Measurements from ENCODE around the gene SYDE2.
"Not testable (repeated sequence)": the region's sequence is repeated elsewhere in the genome, so short reads cannot be mapped to it uniquely, and the experiment has no call there.

The SYDE2 gene

DNA sequence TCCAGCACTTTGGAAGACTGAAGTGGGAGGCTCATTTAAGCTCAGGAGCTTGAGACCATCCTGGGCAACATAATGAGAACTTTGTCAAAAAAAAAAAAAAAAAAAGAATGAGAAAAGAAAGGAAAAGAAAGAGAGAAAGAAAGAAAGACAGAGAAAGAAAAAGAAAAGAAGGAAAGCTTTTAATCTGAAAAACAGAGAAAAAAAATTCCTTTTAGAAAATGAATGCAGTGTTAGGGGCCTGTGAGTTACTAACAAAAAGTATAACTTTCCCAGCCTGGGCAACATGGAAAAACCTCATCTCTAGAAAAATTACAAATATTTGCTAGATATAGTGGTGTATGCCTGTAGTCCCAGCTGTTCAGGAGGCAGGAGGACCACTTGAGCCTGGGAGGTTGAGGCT is 15.9 kb upstream of the SYDE2 start:
- no peak for DNase-seq

- no peak for DNase-seq
These were observed 13.8 kb upstream of the SYDE2 start for GRCh38 chr1:85214654-85215053.

DNA sequence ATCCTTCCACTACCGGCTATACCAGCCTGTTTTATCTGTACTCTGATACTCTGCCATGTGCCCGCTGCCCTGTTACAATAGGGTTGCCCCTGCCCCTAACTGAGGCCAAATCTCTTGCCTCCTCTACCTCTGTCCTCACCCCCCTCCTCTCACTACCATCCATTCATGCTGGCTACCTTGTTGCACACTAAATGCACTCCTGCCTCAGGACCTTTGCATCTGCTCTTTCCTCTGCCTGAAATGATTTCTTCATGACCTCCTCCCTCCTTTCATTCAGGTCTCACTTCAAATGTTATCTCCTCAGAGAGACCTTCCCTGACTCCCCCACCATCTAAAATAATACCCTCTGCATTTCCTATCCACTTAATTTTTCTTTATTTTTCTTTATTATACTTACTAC is 7.7 kb upstream of the SYDE2 start:
- no peak for DNase-seq

DNA sequence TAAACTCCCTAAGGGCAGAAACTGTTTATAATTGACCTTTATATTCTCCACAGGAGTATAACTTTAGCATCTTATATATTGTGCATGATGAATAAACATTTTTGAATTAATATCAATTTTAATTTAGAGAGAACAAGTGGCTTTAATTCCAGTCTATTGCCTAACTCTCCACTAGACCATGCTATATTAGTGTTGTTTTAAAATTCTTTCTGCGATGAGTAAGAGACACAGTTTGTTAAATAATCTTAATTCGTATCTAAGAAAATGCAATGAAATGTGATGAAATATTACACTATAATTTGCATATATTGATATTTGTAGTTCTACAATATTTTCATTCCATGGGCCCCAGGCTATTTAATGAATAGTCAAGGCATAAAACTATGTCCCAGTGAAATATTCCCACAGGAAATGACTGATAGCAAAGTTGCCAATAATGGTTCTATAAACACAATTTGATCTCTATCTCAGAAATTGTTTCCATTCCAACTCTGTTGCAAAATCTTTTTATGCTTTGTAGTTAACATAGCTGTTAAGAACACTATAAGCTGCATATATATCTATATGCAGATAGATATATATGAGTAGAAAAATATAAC is 2.9 kb upstream of the SYDE2 start:
- no peak for DNase-seq

- no peak for DNase-seq
These were observed 2.0 kb upstream of the SYDE2 start for GRCh38 chr1:85202864-85203255.

DNA sequence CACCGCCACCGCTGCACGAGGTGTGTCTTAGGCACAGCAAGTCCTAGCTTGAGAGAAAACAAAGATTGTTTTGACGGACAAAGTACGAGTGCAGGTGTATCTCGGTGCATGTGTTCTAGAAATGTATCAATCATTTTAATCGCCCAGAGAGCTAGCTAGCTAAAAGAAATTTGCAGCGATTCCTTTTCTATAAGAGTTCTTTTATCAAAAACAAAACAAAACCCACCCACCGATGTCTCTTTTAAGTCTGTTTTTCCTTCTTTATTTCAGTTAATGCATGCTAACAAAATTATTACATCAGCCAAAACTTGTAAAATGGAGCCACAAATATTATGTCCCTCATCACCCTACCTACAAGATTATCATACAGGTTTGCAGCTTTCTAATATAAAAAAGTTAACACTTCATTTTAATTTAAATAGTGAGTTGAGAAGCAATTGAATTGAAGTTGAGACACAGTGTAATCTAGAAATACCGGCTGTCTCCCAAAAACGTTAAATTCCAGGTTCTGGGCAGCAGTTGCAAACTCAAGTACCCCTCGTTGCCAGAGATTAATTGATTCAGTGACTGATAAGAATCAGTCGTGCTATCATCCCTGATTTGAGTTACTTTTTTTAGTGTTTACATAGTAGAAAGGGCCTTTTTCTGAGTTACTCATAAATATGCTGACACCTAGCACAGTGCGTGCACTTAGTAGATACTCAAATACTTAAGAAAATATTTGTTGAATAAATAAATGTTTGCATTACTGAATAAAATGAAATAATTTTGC is 1.5 kb upstream of the SYDE2 start:
- DNase-seq: no peak

DNA sequence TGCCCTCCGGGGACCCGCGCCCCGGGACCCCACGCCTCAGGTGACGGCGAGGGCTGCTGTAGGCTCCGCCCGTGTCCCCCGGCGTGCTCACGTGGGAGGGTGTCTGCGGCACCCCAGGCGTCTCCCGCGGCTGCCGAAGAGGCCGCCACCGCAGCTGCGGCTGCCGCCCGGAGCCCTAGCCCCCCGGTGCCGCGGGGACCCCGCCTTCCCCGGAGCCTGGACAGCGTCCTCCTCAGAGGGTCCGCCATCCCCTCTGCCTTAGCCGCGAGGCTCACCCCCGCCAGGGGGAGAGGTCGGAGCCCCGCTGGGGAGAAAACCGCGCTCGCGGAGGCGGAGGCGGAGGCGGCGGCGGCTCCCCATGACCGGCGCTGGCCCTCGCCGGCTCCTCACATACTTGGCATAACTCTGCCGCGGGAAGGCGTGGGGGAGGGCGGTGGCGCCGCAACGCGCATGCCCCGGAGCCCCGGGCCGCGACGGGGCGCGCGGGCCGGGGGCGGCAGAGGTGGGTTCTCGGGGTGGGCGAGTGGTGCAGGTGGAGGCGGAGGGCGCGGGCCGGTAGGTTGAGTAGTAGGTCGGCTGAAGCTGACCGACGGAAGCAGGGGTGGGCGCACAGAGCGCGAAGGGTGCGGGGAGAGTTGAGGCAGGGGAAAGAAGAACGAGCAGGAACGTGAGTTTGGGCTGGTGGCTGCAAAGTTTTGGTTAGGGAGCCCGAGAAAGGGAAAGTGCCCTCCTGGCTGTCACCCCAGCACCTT is 700 bp upstream of the SYDE2 start:
- DNase-seq: peak; percentile 3

DNA sequence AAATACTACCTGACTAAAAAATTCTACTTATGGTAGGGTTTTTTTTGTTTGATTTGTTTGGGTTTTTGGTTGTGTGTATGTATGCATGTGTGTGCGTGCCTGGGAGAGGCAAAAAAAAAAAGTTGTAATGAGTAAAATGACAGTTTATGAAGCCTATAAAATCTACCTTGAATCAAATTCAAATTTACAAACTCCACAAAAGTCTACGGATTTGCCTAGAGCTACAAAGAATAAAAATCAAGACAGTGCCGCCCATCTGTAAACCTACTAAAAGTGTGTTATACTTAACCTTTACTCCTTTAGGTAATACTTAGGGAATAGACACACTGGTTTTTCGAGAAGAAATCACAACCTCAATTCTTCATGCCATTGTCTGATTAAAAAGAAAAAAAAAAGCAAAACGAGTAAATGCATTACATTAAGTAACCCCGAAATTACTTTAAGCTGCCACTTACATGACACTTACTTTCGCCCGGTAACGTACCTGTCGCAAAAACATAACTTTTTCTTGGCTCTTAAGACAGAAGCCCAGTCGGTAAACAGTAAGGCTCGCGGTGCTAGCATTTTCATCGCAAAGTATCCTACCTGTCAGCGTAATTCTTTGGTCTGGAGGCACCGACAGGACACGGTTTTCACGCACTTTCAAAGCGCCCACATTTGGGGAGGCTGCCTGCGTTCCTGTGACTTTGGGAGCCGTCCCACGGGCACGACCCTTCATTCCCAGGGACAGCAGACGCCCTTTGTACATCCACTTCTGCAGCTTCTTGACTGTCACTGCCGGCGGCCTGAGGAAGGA is 951 bp downstream of the SYDE2 start:
- DNase-seq: no peak

DNA sequence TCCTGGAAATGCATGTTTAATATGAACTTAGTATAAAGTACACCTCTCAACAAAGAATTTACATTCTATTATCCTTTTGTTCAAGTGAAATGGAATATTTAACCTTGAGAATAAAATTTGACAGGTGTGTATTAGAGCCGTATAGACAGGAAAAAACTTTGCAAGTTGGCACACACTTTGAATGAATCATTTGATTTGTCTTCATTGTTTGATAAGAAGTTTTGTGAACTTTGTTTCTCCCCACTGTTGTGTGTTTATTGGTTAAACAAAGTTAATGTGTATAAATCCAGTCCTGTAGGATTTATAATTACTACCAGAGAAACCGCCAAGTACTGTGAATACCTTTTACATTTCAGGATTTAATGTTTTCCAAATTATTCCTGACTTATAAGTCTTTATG is 2.0 kb downstream of the SYDE2 start:
- DNase-seq: no peak

GRCh38 chr1:85196358-85196757 is 4.5 kb downstream of the SYDE2 start:
- DNase-seq: no peak

- no peak for DNase-seq
These were observed 5.1 kb downstream of the SYDE2 start for GRCh38 chr1:85195703-85196102.

DNA sequence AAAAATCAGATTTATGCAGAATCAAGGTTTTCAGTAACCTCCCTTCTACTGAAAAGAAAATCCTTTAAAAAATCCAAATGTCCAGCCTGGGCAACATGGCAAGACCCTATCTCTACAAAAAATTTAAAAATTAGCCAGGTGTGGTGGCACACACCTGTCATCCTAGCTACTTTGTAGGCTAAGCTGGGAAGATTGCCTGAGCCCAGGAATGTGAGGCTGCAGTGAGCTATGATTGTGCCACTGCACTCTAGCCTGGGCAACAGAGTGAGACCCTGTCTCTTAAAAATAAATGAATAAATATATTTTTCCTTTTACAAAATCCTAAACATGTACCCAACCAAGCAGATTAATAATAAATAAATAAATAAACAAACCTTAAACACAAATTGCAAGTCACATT is 8.7 kb downstream of the SYDE2 start:
- DNase-seq: not testable (repeated sequence)

GRCh38 chr1:85189120-85189519 is 11.7 kb downstream of the SYDE2 start:
- no peak for DNase-seq

DNA sequence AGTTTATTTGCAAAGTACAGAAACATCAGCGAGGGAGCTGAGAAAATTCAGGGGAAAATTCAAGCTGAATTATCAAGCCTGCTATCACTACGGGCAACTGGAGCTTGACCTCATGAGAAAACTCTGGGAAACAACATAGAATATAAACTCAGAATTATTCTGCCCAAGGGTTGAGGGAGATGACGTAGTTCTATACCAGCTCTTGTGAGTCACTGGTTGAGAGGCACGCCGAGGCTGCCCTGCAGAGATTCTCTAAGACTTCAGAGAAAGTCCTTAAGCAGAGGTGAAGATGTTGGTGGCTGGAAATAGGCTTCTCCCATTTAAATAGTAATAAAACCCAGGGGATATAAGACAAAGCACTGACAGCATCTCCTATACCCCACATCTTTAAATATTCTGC is 12.3 kb downstream of the SYDE2 start:
- no peak for DNase-seq

GRCh38 chr1:85187021-85187420 is 13.8 kb downstream of the SYDE2 start:
- not testable (repeated sequence) for DNase-seq

- no peak for DNase-seq
These were observed 16.6 kb downstream of the SYDE2 start for GRCh38 chr1:85184245-85184644.

GRCh38 chr1:85182700-85183099 is 18.1 kb downstream of the SYDE2 start:
- DNase-seq: no peak

GRCh38 chr1:85180869-85181268 is 19.9 kb downstream of the SYDE2 start:
- DNase-seq: no peak

GRCh38 chr1:85179522-85179921 is 21.3 kb downstream of the SYDE2 start:
- DNase-seq: no peak

DNA sequence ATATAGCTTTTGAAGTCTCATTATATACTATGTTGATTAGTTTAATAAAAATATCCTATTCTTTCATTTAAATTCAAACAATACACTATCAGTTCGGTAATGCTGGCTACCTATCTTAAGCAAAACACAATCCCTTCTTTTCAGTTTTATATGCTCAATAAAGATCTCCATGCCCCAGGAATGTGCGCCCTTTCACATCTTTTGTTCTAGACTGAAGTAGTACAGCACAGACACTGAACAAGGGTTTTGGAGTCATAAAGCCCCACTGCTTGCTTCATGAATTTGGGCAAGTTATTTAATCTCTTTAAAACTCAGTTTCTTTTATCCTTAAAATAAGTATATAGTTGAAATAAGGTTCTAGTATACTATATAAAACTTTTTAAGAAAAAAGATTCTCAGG is 22.4 kb downstream of the SYDE2 start:
- no peak for DNase-seq

DNA sequence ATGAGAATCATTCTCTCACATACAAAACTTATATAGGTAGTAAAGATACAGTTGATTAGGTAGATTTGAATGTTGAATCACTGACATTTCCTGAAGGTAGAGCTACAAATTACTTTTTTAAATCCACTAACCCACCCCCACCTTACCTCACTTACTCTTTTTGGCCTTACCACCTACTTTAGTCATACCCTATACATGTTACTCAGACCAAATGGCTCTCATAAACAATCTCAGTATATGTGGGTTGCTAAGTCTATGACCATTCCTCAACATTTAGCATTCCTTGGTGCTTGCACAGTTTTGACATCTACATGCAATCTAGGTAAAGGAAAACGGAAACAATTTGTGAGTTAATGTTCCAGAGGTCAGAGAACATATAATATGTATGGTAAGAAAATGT is 26.3 kb downstream of the SYDE2 start:
- no peak for DNase-seq

DNA sequence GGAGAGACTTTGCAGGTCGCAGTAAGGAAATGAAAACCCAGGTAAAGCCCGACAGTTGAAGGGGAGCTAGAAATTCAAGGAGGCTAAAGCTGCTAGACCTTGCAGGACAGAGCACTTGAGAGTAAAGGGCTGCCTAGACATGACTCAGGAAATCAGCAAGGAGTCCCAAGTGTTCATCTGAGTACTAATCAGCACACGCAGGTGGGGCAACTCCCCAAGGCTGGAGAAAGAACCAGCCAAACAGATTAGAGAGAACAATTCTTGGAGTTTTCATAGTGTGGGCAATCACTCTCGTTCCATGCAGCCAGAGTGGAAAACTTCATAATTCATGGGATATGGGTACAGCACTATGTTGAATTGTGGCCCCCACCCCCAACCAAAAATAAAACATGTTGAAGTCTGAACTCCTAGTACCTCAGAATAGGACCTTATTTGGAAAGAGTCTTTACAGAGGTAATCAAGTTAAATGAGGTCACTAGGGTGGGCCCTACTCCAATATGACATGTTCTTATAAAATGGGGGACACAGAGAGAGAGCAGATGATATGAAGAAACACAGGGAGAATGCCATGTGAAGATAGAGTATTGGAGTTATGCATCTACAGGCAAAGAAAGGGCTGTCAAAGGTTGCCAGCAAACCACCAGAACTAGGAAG is 28.0 kb downstream of the SYDE2 start:
- no peak for DNase-seq

GRCh38 chr1:85171721-85172120 is 29.1 kb downstream of the SYDE2 start:
- DNase-seq: no peak

All from NCI-H2171 (cell line).